ENCODE data around the gene PLSCR1.
A peak's percentile ranks its signal among the peaks of the same experiment; 100 is the strongest.

Gene PLSCR1

GRCh38 chr3:146470425-146470990, 73.9 kb downstream of the PLSCR1 start:
- DNase-seq: no peak

GRCh38 chr3:146469150-146470017, 75.0 kb downstream of the PLSCR1 start, which contains the start of gene PLSCR2:
Gene PLSCR2, minus strand, starts transcription at chr3:146469561. Its CDS starts 9,657 bp downstream, at chr3:146459904.
- DNase-seq: peak; percentile 72

- no peak for DNase-seq
These were observed 75.7 kb downstream of the PLSCR1 start for GRCh38 chr3:146468671-146469149.

- no peak for DNase-seq
These were observed 76.2 kb downstream of the PLSCR1 start for GRCh38 chr3:146468234-146468633.

GRCh38 chr3:146466604-146467003, 77.8 kb downstream of the PLSCR1 start:
- DNase-seq: no peak

GRCh38 chr3:146465693-146466465, 78.5 kb downstream of the PLSCR1 start:
- no peak for DNase-seq
